ENCODE results near the gene STK32B. TPM values are rescaled to one million over a fixed set of nuclear protein-coding genes. Genes with fewer than 3 reads are reported as not detected.

The STK32B gene
- total and polyA plus RNA-seq, 2 of the 4 experiments (the other 2 are of a cell fraction): 5.5 to 6.3 TPM

- no CpG with 5 or more reads among the region's 4 CpGs for WGBS, 2 experiments (ENCODE audit: extremely low coverage in 2 of 2, insufficient read length in 1 of 2)
- dilution Hi-C loops (cut with HindIII; ENCODE audit: low sequenced_read_pairs, unreplicated experiment) (no loop called here), intact Hi-C loops (cut with micrococcal nuclease) (no loop called here), in situ Hi-C loops (cut with MboI; ENCODE audit: low sequenced_read_pairs) (no loop called here)
- Histone ChIP-seq H3K27ac (ENCODE audit: insufficient read depth, low read length) (no peak overlapping the region), H3K4me1 (ENCODE audit: control insufficient read depth, insufficient read depth, low read length) (no peaks in the 10 kb centered on the region), H4K5ac (ENCODE audit: low read depth, low read length) (no peak overlapping the region), H2BK120ac (ENCODE audit: low read depth, low read length) (no peak overlapping the region), H3K14ac (replicated peaks; ENCODE audit: low read depth, low read length) (no peak overlapping the region), H3K23ac (ENCODE audit: low read depth, low read length) (no peak overlapping the region), H3K9ac (ENCODE audit: low read depth, low read length) (no peak overlapping the region), H2BK20ac (ENCODE audit: low read depth, low read length) (no peak overlapping the region), H3K4me3 (ENCODE audit: insufficient read depth, low read depth, low read length) (no peak overlapping the region), H2AK5ac (ENCODE audit: low read depth, low read length) (no peak overlapping the region), H3K4me2 (ENCODE audit: low read depth, low read length) (no peak overlapping the region), H3K36me3 (ENCODE audit: control insufficient read depth, insufficient read depth, low read length) (no peaks in the 10 kb centered on the region), H3K56ac (ENCODE audit: extremely low read depth, insufficient read depth, low read length) (no peak overlapping the region), H4K8ac (ENCODE audit: low read depth in 2 of 2, low read length in 2 of 2) (no peak overlapping the region), H3K4ac (ENCODE audit: low read depth, low read length) (no peak overlapping the region), H2AFZ (replicated peaks; ENCODE audit: low read length, poor library complexity) (no peak overlapping the region), H3K9me3 (ENCODE audit: control insufficient read depth, insufficient read depth, low read length) (no peaks in the 10 kb centered on the region), H3K18ac (ENCODE audit: low read depth, low read length) (no peak overlapping the region), H4K20me1 (ENCODE audit: insufficient read depth, low read length) (no peaks in the 10 kb centered on the region), H4K91ac (ENCODE audit: insufficient read depth, low read depth, low read length) (no peak overlapping the region), H2AK9ac (replicated peaks; ENCODE audit: low read depth, low read length, poor library complexity) (no peak overlapping the region), H3K79me1 (ENCODE audit: low read depth in 1 of 2, low read length in 2 of 2) (0 out of 4 replicates have a peak, but pooled peaks cover 0 to 5% of the 10 kb centered on the region in 2 experiments), H2BK15ac (ENCODE audit: low read depth, low read length) (no peak overlapping the region), H2BK5ac (ENCODE audit: low read depth, low read length, poor library complexity, severe bottlenecking) (no peak overlapping the region), H3K27me3 (ENCODE audit: control insufficient read depth, insufficient read depth, low read length) (no peaks in the 10 kb centered on the region), H3K9me1 (ENCODE audit: insufficient read depth, low read length) (peaks cover 3% of the 10 kb centered on the region; the same call in 1 of the 2 replicates)
- CTCF ChIA-PET: no interaction called here
- no peak for ATAC-seq (ENCODE audit: low read depth)
- BruUV-seq (replicated peaks): no TSS peak
- DNase-seq: no peak
- POLR2A ChIA-PET (ENCODE audit: unreplicated experiment): no interaction called here
- TF ChIP-seq CTCF (conservative IDR thresholded peaks at IDR 0.05; ENCODE audit: low read depth, low read length): no peak
- TF ChIP-seq RCOR1 (IDR thresholded peaks at IDR 0.05; ENCODE audit: insufficient replicate concordance, low read length): no peak
- no peak for TF ChIP-seq POLR2A (IDR thresholded peaks at IDR 0.05; ENCODE audit: low read depth, low read length)
- TF ChIP-seq CHD1 (IDR thresholded peaks at IDR 0.05; ENCODE audit: low read depth, low read length): no peak
- no peak for TF ChIP-seq RAD21 (IDR thresholded peaks at IDR 0.05; ENCODE audit: low read length)
- TF ChIP-seq MAZ (IDR thresholded peaks at IDR 0.05; ENCODE audit: borderline replicate concordance, low read depth, low read length): no peak
These were observed 82.8 kb downstream of the STK32B start for GRCh38 chr4:5133933-5134594.
